Testis (tissue), 3 donors: Measurements from ENCODE around the gene RUBCN. TPM values are rescaled to one million over a fixed set of nuclear protein-coding genes. Genes with fewer than 3 reads are reported as not detected.

Experiments used
- microRNA counts, 2 donors: library from miRNA; unstranded; fragments of <30 nt; microRNA quantifications; one replicate each; lab custom pipeline; 2016
- polyA plus RNA-seq: library from polyadenylated mRNA; stranded (reverse); fragments of 350-450 nt; fragmentation: Illumina TruSeq; extraction: RNeasy Lipid Tissue Mini Kit (QIAGEN cat#74804); gene quantifications from one replicate; pipeline ENCODE4 v1.2.3, GENCODE V29; 2014; ENCODE audit warnings: low read depth, low replicate concordance; ENCODE audit not compliant: insufficient read depth
- total RNA-seq, 2 donors: library from RNA; depleted of rRNA; stranded (reverse); fragments of >200 nt; gene quantifications; one replicate each; pipeline ENCODE4 v1.2.3, GENCODE V29; 2016

The RUBCN gene
- total and polyA plus RNA-seq, 3 donors from 2014 or later = 44.0 to 159 (median 150) TPM

MicroRNA genes within 50 kb of the gene (microRNA counts, 767-probe panel; counts per million panel counts)
- microRNA hsa-miR-922 (lab: Ali Mortazavi, UCI) = 0 to 152 counts per million in 2 donors

Other genes starting within 250 kb of the RUBCN start
- gene BDH1, start 180.9 kb downstream of the RUBCN start, total RNA-seq = 10 to 100 TPM; 12.8 to 22.4 TPM
- gene BDH1, start 180.9 kb downstream of the RUBCN start, polyA plus RNA-seq = 14.4 TPM
- gene FYTTD1, start 13.0 kb upstream of the RUBCN start, total RNA-seq = 10 to 100 TPM; 79.5 to 83.6 TPM
- gene FYTTD1, start 13.0 kb upstream of the RUBCN start, polyA plus RNA-seq = 80.5 TPM
- 100 to 1,000 TPM in 1 of 2 donors, 10 to 100 TPM in 1; 80.2 to 173 TPM for gene LRCH3, start 54.4 kb upstream of the RUBCN start, total RNA-seq
- gene LRCH3, start 54.4 kb upstream of the RUBCN start, polyA plus RNA-seq = 43.4 TPM
- 100 to 1,000 TPM; 264 to 446 TPM for gene RPL35A, start 213.3 kb upstream of the RUBCN start, total RNA-seq
- gene RPL35A, start 213.3 kb upstream of the RUBCN start, polyA plus RNA-seq = 869 TPM
- 10 to 100 TPM; 24.1 to 49.8 TPM for gene LMLN, start 223.3 kb upstream of the RUBCN start, total RNA-seq
- gene LMLN, start 223.3 kb upstream of the RUBCN start, polyA plus RNA-seq = 23.0 TPM